GM12892 (cell line): ENCODE measurements around the gene NAV1.

Experiments used
- POLR2A ChIP-seq: IDR thresholded peaks from 2 replicates; pipeline ENCODE4 v1.6.1; 2011; ENCODE audit warnings: low read depth, low read length, control low read depth
- POLR2AphosphoS5 ChIP-seq: IDR thresholded peaks from 2 replicates; pipeline ENCODE4 v1.6.1; 2011; ENCODE audit warnings: low read depth, low read length, control low read depth

DNA sequence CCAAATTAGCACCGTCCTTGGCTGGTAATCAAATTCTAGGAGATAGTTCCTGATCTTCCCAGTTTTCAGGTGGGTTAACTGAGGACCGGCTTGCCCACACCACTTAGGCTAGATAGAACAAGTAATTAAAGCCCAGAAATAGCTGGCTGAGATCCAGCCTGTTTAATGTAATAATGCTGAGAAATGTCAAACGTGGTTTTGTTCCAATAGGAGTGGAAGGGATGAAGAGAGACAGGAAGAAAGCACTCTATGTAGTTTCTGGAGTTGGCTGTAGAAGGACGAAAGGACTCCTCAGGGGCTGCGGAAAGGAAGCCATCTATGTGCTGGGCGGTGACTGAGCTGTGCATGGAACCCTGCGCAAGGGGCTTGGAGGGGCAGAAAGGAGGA, 18.6 kb downstream of the NAV1 start:
- TF ChIP-seq POLR2AphosphoS5: no peak
- TF ChIP-seq POLR2A: no peak
